GM21390 (cell line): ENCODE measurements around the gene TCEA3.

ENCODE experiments used
- ATAC-seq: cut with Tn5 transposase; IDR thresholded peaks from one replicate; pipeline ENCODE4 v1.9.1; 2021; ENCODE audit not compliant: unreplicated experiment

Gene TCEA3

DNA sequence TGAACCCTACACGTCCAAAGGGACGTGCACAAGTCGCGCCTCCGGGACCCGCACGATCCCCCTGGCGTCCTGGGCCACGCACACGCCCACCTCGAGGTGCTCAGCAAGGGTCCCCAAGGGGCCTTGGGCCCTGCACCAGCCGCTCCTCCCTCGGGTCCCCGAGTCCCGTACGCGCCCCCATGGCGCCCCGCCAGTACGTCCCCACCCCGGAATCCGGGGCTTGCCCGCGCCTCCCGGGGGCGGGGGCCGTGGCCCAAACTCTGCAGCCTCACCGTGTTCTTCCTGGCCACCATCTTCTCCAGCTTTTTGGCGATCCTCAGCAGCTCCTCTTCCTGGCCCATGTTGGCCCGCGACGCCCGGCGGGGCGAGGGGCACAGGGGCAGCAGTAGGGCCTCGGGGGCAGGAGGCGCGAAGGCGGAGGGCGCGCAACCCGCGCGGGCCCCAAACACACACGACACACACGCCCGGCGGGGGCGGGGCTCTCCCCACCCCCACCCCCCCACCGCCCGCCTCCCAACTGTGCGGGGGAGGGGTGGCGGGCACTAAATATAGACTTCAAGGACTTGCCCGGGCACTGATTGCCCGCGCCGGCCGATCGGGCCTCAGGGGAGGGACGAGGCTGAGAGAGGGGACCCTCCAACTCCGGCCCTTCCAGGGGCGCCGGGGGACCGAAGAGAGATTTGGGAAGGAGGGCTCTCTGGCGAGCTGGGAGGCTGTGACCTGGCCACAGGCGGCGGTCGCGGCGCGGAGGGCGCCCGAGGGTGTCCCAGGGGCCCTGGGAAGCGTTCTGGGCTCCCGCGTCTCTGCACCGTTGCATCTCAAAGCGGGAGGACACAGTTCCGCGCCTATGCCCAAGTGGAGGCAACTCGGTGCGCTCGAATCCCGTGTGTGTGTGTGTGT is at the start of gene TCEA3:
TSS of gene TCEA3 (minus strand) at position 456 of the 900 bp plus-strand sequence. CDS start at position 341, 115 bp downstream.
- no peak for ATAC-seq

DNA sequence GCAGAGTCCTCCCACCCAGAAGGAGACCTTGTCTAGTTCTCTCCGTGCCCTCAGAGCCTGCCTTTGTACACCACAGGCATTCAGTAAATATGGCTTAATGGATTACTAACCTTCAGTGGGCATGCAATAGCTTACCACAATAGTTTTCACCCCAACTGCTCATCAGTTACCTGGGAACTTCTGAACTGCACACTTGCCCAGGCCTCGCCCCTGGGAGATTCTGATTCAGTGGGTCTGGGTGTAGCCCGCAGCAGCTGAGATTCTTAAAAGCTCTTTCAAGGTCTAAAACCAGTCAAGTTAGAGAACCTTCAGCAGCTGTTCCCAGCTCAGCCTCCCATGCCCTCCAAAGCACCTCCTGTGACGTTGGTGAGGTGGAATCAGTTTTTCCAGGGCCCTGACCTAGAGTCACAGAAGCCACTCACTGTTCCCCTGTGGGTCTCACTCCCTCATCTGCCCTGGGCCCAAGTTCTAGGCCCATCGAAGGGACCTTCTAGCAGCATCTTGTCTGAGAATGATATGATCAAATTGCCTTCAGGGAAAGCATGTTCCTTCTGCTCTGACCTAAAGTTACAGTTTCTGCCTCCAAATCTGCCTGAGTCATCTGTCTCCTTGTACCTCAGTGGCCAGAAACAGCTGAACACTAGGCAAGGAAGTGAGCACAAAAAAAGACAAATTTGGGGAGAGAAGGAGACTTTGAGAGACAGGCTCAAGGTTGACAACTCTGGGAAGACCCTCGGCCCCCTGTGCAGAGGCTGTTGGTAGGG is 48.7 kb upstream of the TCEA3 start:
- ATAC-seq = no peak

DNA sequence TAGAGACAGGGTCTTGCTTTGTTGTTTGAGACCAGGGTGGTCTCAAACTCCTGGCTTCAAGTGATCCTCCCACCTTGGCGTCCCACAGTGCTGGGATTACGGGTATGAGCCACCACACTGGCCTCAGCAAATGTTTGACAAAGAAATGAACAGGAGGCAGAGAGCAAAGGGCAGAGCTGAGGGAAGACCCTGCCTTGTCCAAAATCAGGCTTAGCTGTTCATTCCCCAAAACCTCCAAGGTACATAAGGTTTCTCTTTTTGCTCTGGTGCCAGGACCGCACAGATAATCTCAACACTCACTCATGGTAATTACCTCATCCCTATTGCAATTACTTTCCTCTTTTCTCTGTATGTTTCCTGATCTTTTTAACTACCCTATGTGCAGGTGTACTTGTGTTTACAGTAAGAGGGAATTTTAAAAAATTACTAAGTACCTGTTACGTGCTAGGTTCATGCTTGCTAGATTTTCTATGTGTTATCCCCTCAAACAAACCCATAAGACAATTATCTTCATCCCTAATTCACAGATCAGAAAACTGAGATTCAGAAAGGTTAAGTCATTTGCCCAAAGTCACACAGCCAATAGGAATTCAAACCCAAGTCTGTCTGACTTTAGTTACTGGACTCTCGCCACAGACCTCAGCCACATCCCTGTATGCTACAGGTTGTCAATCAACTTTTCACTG is 47.9 kb upstream of the TCEA3 start:
- no peak for ATAC-seq

DNA sequence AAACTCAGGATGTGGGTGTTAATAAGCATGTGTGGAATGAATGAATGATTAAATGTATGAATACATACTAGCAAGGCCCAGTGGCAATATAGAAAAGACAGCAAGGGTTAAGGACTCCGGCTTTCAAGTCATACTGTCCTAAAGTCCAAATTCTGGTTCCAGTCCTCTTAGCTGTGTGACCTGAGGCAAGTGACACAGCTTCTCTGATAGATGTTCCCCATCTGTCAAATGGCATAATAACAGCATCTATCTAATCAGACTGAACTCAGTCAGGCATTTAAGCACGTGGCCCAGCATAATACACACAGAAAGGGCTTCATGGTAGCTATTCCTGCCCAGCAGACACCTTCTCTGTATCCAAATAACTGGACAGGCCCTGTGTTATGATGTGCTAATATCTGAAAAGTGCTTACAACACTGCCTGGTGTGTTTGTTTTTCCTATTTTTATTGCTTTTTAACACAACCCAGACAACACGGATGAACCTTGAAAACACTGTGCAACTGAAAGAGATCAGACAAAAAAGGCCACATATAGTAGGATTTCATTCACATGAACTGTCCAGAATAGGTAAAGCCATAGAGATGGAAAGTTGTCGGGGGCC is 47.0 kb upstream of the TCEA3 start:
- ATAC-seq = no peak

- no peak for ATAC-seq
Observed at GRCh38 chr1:23470282-23471070, 45.9 kb upstream of the TCEA3 start.

GRCh38 chr1:23469372-23469982 is 44.9 kb upstream of the TCEA3 start:
- no peak for ATAC-seq

GRCh38 chr1:23466423-23466989 is 42.0 kb upstream of the TCEA3 start:
- no peak for ATAC-seq

GRCh38 chr1:23463286-23463685 is 38.7 kb upstream of the TCEA3 start:
- ATAC-seq = no peak

DNA sequence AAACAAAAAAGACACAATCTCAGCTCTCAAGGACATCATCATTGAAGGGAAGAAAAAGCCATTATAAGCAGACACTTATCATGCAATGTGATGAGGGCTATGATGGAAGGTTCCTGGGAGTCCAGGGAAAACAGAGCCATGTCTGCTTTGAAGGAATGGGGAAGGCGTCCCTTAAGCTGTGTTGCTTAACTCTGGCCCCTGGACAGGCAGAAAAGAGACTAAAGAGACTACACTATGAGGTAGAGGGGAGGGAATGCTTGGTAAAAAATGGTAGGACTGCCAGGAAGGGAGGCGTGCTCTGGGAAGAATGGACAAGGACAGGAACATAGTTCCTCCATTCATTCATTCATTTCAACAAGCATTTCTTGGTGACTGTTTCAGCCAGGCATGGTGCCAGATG is 38.2 kb upstream of the TCEA3 start:
- ATAC-seq = no peak

DNA sequence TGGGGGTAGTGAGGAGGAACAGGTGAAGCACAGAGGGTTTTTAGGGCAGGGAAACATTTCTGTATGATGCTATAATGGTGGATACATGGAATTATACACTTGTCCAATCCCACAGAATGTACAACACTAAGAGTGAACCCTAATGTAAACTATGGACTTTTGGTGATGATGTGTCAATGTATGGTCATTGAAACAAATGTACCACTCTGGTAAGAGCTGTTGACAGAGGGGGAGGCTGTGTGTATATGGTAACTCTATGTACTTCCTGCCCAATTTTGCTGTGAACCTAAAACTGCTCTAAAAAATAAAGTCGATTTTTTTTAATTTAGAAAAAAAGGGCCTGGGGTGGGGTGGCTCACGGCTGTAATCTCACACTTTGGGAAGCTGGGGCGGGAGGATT is 36.5 kb upstream of the TCEA3 start:
- no peak for ATAC-seq

DNA sequence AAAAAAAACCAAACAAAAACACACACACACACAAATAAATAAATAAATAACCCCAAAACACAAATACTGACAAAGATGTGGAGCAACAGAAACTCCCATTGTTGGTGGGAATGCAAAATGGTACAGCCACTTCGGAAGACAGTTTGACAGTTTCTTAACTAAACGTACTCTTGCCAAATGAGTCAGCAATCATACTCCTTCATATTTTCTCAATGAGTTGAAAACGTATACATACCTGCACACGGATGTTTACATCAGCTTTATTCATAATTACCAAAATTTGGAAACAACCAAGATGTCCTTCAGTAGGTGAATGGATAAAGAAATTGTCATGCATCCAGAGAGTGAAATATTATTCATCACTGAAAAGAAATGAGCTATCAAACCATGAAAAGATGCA is 36.0 kb upstream of the TCEA3 start:
- no peak for ATAC-seq

DNA sequence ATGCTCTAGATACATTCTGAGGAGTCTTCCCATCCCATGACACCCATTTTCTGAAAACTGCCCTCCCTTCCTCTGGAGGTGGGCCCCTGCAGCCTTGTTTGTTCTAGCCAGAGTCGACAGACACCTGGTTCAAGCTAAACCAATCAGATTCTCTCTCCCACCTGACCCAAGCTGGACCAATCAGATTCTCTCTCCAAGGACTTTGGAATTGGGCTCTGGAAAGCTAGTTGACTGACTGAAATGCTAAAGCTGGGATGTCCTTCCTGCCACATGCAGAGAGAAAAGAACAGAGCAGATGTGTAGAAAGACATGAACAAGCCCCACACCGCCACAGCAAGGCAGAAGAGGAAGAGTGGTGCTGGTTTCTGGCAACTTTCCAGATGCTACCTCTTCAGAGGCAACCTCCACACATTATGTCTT is 34.8 kb upstream of the TCEA3 start:
- no peak for ATAC-seq

DNA sequence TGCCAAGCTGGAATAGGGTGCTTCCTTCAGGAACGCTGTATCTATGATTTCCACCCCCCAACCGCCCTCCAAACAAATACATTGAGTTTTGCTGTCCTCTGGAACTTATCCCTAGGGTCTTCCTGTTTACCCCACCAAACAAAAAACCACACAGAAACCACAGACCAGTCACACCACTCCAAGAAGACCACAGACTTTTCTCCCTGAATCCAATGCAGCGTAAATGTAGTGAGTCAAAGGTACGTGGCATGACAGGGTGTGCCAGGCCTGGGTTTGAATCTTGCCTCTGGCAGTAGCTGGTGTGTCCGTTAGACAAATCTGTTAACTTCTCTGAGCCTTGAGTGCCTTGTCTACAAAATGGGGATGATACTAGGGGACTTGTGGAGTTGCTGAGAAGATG is 31.7 kb upstream of the TCEA3 start:
- ATAC-seq = no peak

- no peak for ATAC-seq
Observed at GRCh38 chr1:23453455-23454000, 29.0 kb upstream of the TCEA3 start.

DNA sequence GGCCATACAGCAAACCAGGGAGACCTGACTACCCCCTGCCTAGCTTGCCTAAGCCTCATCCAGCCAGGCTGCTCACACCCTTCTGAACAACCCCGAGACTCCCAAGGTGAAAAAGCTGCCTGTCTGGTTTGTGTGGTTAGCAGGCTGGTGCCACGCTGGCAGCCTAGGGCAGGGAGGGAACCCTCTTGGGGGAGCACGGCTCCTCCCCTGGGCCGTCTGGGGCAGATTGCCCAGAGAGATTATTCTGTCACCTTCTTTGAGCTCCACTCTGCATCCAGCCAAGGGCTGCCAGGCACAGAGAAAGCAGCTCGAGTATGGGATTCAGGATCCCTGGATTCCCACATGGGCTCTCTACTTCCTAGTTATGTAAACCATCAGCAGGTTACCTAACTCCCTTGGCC is 27.5 kb upstream of the TCEA3 start:
- ATAC-seq = no peak

- no peak for ATAC-seq
Observed at GRCh38 chr1:23451441-23451840, 26.9 kb upstream of the TCEA3 start.

GRCh38 chr1:23450894-23451293 is 26.3 kb upstream of the TCEA3 start:
- ATAC-seq = no peak

DNA sequence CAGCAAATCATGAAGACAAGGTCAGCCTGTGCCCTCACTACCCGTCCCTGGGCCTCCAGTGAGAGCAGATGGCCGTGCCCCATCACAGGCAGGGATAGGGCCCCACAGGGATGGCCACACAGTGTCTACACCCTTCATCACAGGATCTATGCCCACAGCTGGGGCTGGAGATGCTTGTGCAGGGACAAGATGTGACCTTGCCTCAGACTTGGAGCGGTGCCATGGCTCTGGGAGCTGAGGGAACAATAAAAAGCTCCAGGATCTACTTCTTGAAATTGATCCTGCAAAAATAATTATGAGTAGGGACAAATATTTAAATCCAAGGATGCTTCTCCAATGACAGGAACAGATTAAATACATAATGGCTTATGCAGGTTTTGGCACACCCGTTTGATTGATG is 25.4 kb upstream of the TCEA3 start:
- no peak for ATAC-seq

DNA sequence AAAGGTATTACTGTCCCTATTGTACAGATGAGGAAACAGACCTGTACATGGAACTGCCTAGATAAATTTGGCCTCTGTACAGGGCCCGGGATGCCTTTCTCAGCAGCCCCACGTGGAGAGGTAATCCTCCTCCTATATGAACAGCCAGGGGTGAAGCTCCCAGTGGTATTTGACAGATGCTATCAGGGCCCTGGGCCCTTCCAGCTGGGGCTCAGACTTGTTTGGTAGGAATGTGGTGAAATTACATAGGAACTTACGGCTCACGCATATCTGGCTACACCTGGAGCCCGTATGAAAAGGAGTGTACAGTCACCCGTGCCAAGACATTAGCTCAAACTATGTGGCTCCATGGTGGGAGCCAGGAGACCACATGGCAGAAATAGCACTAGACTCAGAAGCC is 24.8 kb upstream of the TCEA3 start:
- ATAC-seq = no peak
